ENCODE results near the gene EIF1B. TPM values are rescaled to one million over a fixed set of nuclear protein-coding genes. Genes with fewer than 3 reads are reported as not detected.
A peak's percentile ranks its signal among the peaks of the same experiment; 100 is the strongest.

The EIF1B gene
- polyA plus RNA-seq, 1 experiment: 18.6 TPM

- Histone ChIP-seq H3K4me3 (ENCODE audit: low read depth, low read length) (no peak overlapping the region), H3K36me3 (ENCODE audit: control insufficient read depth, insufficient read depth, low read length) (peaks cover 4% of the 10 kb centered on the region), H3K27me3 (ENCODE audit: control insufficient read depth, insufficient read depth, low read length) (no peaks in the 10 kb centered on the region)
- DNase-seq (ENCODE audit: low read depth): no peak
- CTCF ChIA-PET: interaction anchor here (0.7 to 14.1 kb wide), 4 partner anchors 13 to 123 kb away, joined by 3 to 245 read pairs (median 3); no protein-coding TSS in a partner anchor
- TF ChIP-seq, protein P1, sequence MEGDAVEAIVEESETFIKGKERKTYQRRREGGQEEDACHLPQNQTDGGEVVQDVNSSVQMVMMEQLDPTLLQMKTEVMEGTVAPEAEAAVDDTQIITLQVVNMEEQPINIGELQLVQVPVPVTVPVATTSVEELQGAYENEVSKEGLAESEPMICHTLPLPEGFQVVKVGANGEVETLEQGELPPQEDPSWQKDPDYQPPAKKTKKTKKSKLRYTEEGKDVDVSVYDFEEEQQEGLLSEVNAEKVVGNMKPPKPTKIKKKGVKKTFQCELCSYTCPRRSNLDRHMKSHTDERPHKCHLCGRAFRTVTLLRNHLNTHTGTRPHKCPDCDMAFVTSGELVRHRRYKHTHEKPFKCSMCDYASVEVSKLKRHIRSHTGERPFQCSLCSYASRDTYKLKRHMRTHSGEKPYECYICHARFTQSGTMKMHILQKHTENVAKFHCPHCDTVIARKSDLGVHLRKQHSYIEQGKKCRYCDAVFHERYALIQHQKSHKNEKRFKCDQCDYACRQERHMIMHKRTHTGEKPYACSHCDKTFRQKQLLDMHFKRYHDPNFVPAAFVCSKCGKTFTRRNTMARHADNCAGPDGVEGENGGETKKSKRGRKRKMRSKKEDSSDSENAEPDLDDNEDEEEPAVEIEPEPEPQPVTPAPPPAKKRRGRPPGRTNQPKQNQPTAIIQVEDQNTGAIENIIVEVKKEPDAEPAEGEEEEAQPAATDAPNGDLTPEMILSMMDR (IDR thresholded peaks at IDR 0.05; ENCODE audit: insufficient read depth, low read depth, low read length): no peak
- POLR2A ChIA-PET: no interaction called here
Measured at GRCh38 chr3:40313975-40314860, 4.7 kb downstream of the EIF1B start.

GRCh38 chr3:40317061-40317855, 7.8 kb downstream of the EIF1B start:
- POLR2A ChIA-PET: no interaction called here
- DNase-seq (ENCODE audit: low read depth): no peak
- TF ChIP-seq, protein P1 (IDR thresholded peaks at IDR 0.05; ENCODE audit: insufficient read depth, low read depth, low read length): peak; percentile 76
- CTCF ChIA-PET: interaction anchor here (0.5 to 14.1 kb wide), 28 partner anchors 9 to 1868 kb away, joined by 3 to 245 read pairs (median 4); no protein-coding TSS in a partner anchor
- H3K4me3 ChIP-seq (ENCODE audit: low read depth, low read length): no peak overlapping the region
- no peaks in the 10 kb centered on the region for H3K27me3 ChIP-seq (ENCODE audit: control insufficient read depth, insufficient read depth, low read length)
- peaks cover 4% of the 10 kb centered on the region for H3K36me3 ChIP-seq (ENCODE audit: control insufficient read depth, insufficient read depth, low read length)

- DNase-seq (ENCODE audit: low read depth): no peak
- Histone ChIP-seq H3K27me3 (ENCODE audit: control insufficient read depth, insufficient read depth, low read length) (0 out of 2 replicates have a peak, but pooled peaks cover 3% of the 10 kb centered on the region), H3K4me3 (ENCODE audit: low read depth, low read length) (no peak overlapping the region), H3K36me3 (ENCODE audit: control insufficient read depth, insufficient read depth, low read length) (no peaks in the 10 kb centered on the region)
- CTCF ChIA-PET: interaction anchor here (0.7 to 2.6 kb wide), 2 partner anchors 130 to 257 kb away, joined by 3 to 13 read pairs; no protein-coding TSS in a partner anchor
- TF ChIP-seq, protein P1 (IDR thresholded peaks at IDR 0.05; ENCODE audit: insufficient read depth, low read depth, low read length): no peak
- POLR2A ChIA-PET: no interaction called here
Measured at GRCh38 chr3:40321818-40322217, 12.3 kb downstream of the EIF1B start.

- H3K27me3 ChIP-seq (ENCODE audit: control insufficient read depth, insufficient read depth, low read length): 0 out of 2 replicates have a peak, but pooled peaks cover 3% of the 10 kb centered on the region
- CTCF ChIA-PET: interaction anchor here (1.3 to 2.6 kb wide), 3 partner anchors 12 to 257 kb away, joined by 3 to 13 read pairs (median 3); no protein-coding TSS in a partner anchor
Measured at GRCh38 chr3:40323946-40324345, 14.4 kb downstream of the EIF1B start.

More at GRCh38 chr3:40323946-40324345, 14.4 kb downstream of the EIF1B start:
- POLR2A ChIA-PET: no interaction called here
- TF ChIP-seq, protein P1 (IDR thresholded peaks at IDR 0.05; ENCODE audit: insufficient read depth, low read depth, low read length): no peak
- H3K36me3 ChIP-seq (ENCODE audit: control insufficient read depth, insufficient read depth, low read length): no peaks in the 10 kb centered on the region
- no peak for DNase-seq (ENCODE audit: low read depth)
- no peak overlapping the region for H3K4me3 ChIP-seq (ENCODE audit: low read depth, low read length)

Data from BJ (cell line).